Panc1 (cell line): ENCODE results near the gene SYT12.

Source experiments
- POLR2AphosphoS5 ChIP-seq: IDR thresholded peaks from 2 replicates; pipeline ENCODE4 v1.6.1; 2012; ENCODE audit warnings: mild to moderate bottlenecking, low read depth, low read length, moderate library complexity
- TF ChIP-seq, protein P1 (sequence below): fragments of 450-650 bp; IDR thresholded peaks from 2 replicates; pipeline ENCODE4 v1.5.1; 2017; ENCODE audit warnings: mild to moderate bottlenecking

DNA sequence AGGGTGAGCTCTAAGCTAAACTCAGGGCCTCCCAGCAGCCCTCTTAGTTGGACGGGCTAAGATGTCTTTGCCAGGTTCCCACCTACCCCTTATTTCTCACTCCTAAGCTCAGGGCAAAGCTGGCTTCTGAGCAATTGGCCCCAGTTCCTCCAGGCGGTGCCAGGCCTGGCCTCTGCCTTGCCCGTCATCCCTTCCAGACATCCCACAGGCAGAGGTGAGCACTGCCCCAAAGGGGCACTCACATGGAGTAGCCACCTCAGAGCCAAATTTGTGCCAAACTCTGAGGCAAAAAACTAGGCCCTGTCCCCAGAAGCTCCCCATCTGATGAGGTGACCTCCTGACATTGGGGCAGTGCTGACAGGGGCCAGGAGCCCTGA is 43.4 kb downstream of the SYT12 start:
- TF ChIP-seq POLR2AphosphoS5: no peak
- TF ChIP-seq, protein P1, sequence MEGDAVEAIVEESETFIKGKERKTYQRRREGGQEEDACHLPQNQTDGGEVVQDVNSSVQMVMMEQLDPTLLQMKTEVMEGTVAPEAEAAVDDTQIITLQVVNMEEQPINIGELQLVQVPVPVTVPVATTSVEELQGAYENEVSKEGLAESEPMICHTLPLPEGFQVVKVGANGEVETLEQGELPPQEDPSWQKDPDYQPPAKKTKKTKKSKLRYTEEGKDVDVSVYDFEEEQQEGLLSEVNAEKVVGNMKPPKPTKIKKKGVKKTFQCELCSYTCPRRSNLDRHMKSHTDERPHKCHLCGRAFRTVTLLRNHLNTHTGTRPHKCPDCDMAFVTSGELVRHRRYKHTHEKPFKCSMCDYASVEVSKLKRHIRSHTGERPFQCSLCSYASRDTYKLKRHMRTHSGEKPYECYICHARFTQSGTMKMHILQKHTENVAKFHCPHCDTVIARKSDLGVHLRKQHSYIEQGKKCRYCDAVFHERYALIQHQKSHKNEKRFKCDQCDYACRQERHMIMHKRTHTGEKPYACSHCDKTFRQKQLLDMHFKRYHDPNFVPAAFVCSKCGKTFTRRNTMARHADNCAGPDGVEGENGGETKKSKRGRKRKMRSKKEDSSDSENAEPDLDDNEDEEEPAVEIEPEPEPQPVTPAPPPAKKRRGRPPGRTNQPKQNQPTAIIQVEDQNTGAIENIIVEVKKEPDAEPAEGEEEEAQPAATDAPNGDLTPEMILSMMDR: no peak
